ENCODE measurements around the gene RGL1.

The RGL1 gene

GRCh38 chr1:183903101-183903500 is 98.2 kb downstream of the RGL1 start:
- WGBS, 2 experiments (ENCODE audit: insufficient coverage in 2 of 2): 94 to 96% methylated on average over 4 of the region's 5 CpGs
- Histone ChIP-seq H3K4me3 (ENCODE audit: extremely low read depth, insufficient read depth, low read length, poor library complexity, severe bottlenecking) (no peak overlapping the region), H3K36me3 (ENCODE audit: control insufficient read depth, insufficient read depth, low read length) (peaks cover 88% of the 10 kb centered on the region), H3K4me1 (ENCODE audit: control insufficient read depth, insufficient read depth, low read length, poor library complexity, severe bottlenecking) (no peaks in the 10 kb centered on the region), H3K27ac (ENCODE audit: low read depth, low read length, severe bottlenecking) (no peak overlapping the region), H3K9me3 (ENCODE audit: control insufficient read depth, low read length) (no peaks in the 10 kb centered on the region)

- Histone ChIP-seq H3K9me3 (ENCODE audit: control insufficient read depth, low read length) (no peaks in the 10 kb centered on the region), H3K4me1 (ENCODE audit: control insufficient read depth, insufficient read depth, low read length, poor library complexity, severe bottlenecking) (no peaks in the 10 kb centered on the region), H3K4me3 (ENCODE audit: extremely low read depth, insufficient read depth, low read length, poor library complexity, severe bottlenecking) (no peak overlapping the region), H3K27ac (ENCODE audit: low read depth, low read length, severe bottlenecking) (no peak overlapping the region), H3K36me3 (ENCODE audit: control insufficient read depth, insufficient read depth, low read length) (peaks cover 89% of the 10 kb centered on the region)
- WGBS, 2 experiments (ENCODE audit: insufficient coverage in 2 of 2): 98% methylated on average over 3 of the region's 6 CpGs
Observed at GRCh38 chr1:183905508-183906113, 100.7 kb downstream of the RGL1 start.

GRCh38 chr1:183907070-183907469 is 102.2 kb downstream of the RGL1 start:
- Histone ChIP-seq H3K4me3 (ENCODE audit: extremely low read depth, insufficient read depth, low read length, poor library complexity, severe bottlenecking) (no peak overlapping the region), H3K36me3 (ENCODE audit: control insufficient read depth, insufficient read depth, low read length) (peaks cover 92% of the 10 kb centered on the region), H3K9me3 (ENCODE audit: control insufficient read depth, low read length) (no peaks in the 10 kb centered on the region), H3K27ac (ENCODE audit: low read depth, low read length, severe bottlenecking) (no peak overlapping the region), H3K4me1 (ENCODE audit: control insufficient read depth, insufficient read depth, low read length, poor library complexity, severe bottlenecking) (no peaks in the 10 kb centered on the region)
- 91 to 94% methylated on average over 4 of the region's 4 CpGs for WGBS, 2 experiments (ENCODE audit: insufficient coverage in 2 of 2)

GRCh38 chr1:183908079-183908478 is 103.2 kb downstream of the RGL1 start:
- Histone ChIP-seq H3K9me3 (ENCODE audit: control insufficient read depth, low read length) (no peaks in the 10 kb centered on the region), H3K36me3 (ENCODE audit: control insufficient read depth, insufficient read depth, low read length) (peaks cover 94% of the 10 kb centered on the region), H3K4me1 (ENCODE audit: control insufficient read depth, insufficient read depth, low read length, poor library complexity, severe bottlenecking) (no peaks in the 10 kb centered on the region), H3K27ac (ENCODE audit: low read depth, low read length, severe bottlenecking) (no peak overlapping the region), H3K4me3 (ENCODE audit: extremely low read depth, insufficient read depth, low read length, poor library complexity, severe bottlenecking) (no peak overlapping the region)
- 92% methylated on average over 3 to 4 of the region's 4 CpGs for WGBS, 2 experiments (ENCODE audit: insufficient coverage in 2 of 2)

- Histone ChIP-seq H3K27ac (ENCODE audit: low read depth, low read length, severe bottlenecking) (no peak overlapping the region), H3K4me1 (ENCODE audit: control insufficient read depth, insufficient read depth, low read length, poor library complexity, severe bottlenecking) (no peaks in the 10 kb centered on the region), H3K9me3 (ENCODE audit: control insufficient read depth, low read length) (no peaks in the 10 kb centered on the region), H3K36me3 (ENCODE audit: control insufficient read depth, insufficient read depth, low read length) (peaks cover 95% of the 10 kb centered on the region), H3K4me3 (ENCODE audit: extremely low read depth, insufficient read depth, low read length, poor library complexity, severe bottlenecking) (no peak overlapping the region)
- WGBS, 2 experiments (ENCODE audit: insufficient coverage in 2 of 2): 100% methylated on average over 2 of the region's 7 CpGs; no CpG with 5 or more reads in 1 of the 2 experiments
Observed at GRCh38 chr1:183909672-183910071, 104.8 kb downstream of the RGL1 start.

GRCh38 chr1:183910845-183911244 is 105.9 kb downstream of the RGL1 start:
- no peak overlapping the region for H3K4me3 ChIP-seq (ENCODE audit: extremely low read depth, insufficient read depth, low read length, poor library complexity, severe bottlenecking)
- H3K4me1 ChIP-seq (ENCODE audit: control insufficient read depth, insufficient read depth, low read length, poor library complexity, severe bottlenecking): peaks cover 5% of the 10 kb centered on the region
- peaks cover 93% of the 10 kb centered on the region for H3K36me3 ChIP-seq (ENCODE audit: control insufficient read depth, insufficient read depth, low read length)
- no peaks in the 10 kb centered on the region for H3K9me3 ChIP-seq (ENCODE audit: control insufficient read depth, low read length)
- H3K27ac ChIP-seq (ENCODE audit: low read depth, low read length, severe bottlenecking): no peak overlapping the region
- 80 to 94% methylated on average over 1 to 2 of the region's 4 CpGs for WGBS, 2 experiments (ENCODE audit: insufficient coverage in 2 of 2)

GRCh38 chr1:183911285-183911684 is 106.4 kb downstream of the RGL1 start:
- WGBS, 2 experiments (ENCODE audit: insufficient coverage in 2 of 2): 100% methylated on average over 2 of the region's 2 CpGs
- Histone ChIP-seq H3K4me3 (ENCODE audit: extremely low read depth, insufficient read depth, low read length, poor library complexity, severe bottlenecking) (no peak overlapping the region), H3K9me3 (ENCODE audit: control insufficient read depth, low read length) (no peaks in the 10 kb centered on the region), H3K27ac (ENCODE audit: low read depth, low read length, severe bottlenecking) (no peak overlapping the region), H3K4me1 (ENCODE audit: control insufficient read depth, insufficient read depth, low read length, poor library complexity, severe bottlenecking) (peaks cover 5% of the 10 kb centered on the region), H3K36me3 (ENCODE audit: control insufficient read depth, insufficient read depth, low read length) (peaks cover 89% of the 10 kb centered on the region)

GRCh38 chr1:183912265-183912886 is 107.5 kb downstream of the RGL1 start:
- no peaks in the 10 kb centered on the region for H3K9me3 ChIP-seq (ENCODE audit: control insufficient read depth, low read length)
- H3K36me3 ChIP-seq (ENCODE audit: control insufficient read depth, insufficient read depth, low read length): peaks cover 91% of the 10 kb centered on the region
- H3K4me3 ChIP-seq (ENCODE audit: extremely low read depth, insufficient read depth, low read length, poor library complexity, severe bottlenecking): no peak overlapping the region
- no peak overlapping the region for H3K27ac ChIP-seq (ENCODE audit: low read depth, low read length, severe bottlenecking)
- 100% methylated on average over 1 to 2 of the region's 5 CpGs for WGBS, 2 experiments (ENCODE audit: insufficient coverage in 2 of 2)
- H3K4me1 ChIP-seq (ENCODE audit: control insufficient read depth, insufficient read depth, low read length, poor library complexity, severe bottlenecking): peaks cover 5% of the 10 kb centered on the region

- H3K9me3 ChIP-seq (ENCODE audit: control insufficient read depth, low read length): no peaks in the 10 kb centered on the region
- 95% methylated on average over 3 of the region's 3 CpGs; no CpG with 5 or more reads in 1 of the 2 experiments for WGBS, 2 experiments (ENCODE audit: insufficient coverage in 2 of 2)
- peaks cover 91% of the 10 kb centered on the region for H3K36me3 ChIP-seq (ENCODE audit: control insufficient read depth, insufficient read depth, low read length)
Observed at GRCh38 chr1:183913567-183913993, 108.7 kb downstream of the RGL1 start.

GRCh38 chr1:183914276-183914675 is 109.4 kb downstream of the RGL1 start:
- H3K4me1 ChIP-seq (ENCODE audit: control insufficient read depth, insufficient read depth, low read length, poor library complexity, severe bottlenecking): peaks cover 5% of the 10 kb centered on the region
- H3K27ac ChIP-seq (ENCODE audit: low read depth, low read length, severe bottlenecking): no peak overlapping the region
- no peak overlapping the region for H3K4me3 ChIP-seq (ENCODE audit: extremely low read depth, insufficient read depth, low read length, poor library complexity, severe bottlenecking)
- H3K9me3 ChIP-seq (ENCODE audit: control insufficient read depth, low read length): no peaks in the 10 kb centered on the region
- H3K36me3 ChIP-seq (ENCODE audit: control insufficient read depth, insufficient read depth, low read length): peaks cover 89% of the 10 kb centered on the region
- WGBS, 2 experiments (ENCODE audit: insufficient coverage in 2 of 2): 79 to 90% methylated on average over 1 of the region's 3 CpGs

More at GRCh38 chr1:183913567-183913993, 108.7 kb downstream of the RGL1 start:
- Histone ChIP-seq H3K4me3 (ENCODE audit: extremely low read depth, insufficient read depth, low read length, poor library complexity, severe bottlenecking) (no peak overlapping the region), H3K27ac (ENCODE audit: low read depth, low read length, severe bottlenecking) (no peak overlapping the region), H3K4me1 (ENCODE audit: control insufficient read depth, insufficient read depth, low read length, poor library complexity, severe bottlenecking) (peaks cover 5% of the 10 kb centered on the region)

GRCh38 chr1:183914891-183915290 is 110.0 kb downstream of the RGL1 start:
- Histone ChIP-seq H3K27ac (ENCODE audit: low read depth, low read length, severe bottlenecking) (no peak overlapping the region), H3K4me3 (ENCODE audit: extremely low read depth, insufficient read depth, low read length, poor library complexity, severe bottlenecking) (no peak overlapping the region), H3K9me3 (ENCODE audit: control insufficient read depth, low read length) (no peaks in the 10 kb centered on the region), H3K36me3 (ENCODE audit: control insufficient read depth, insufficient read depth, low read length) (peaks cover 86% of the 10 kb centered on the region), H3K4me1 (ENCODE audit: control insufficient read depth, insufficient read depth, low read length, poor library complexity, severe bottlenecking) (peaks cover 5% of the 10 kb centered on the region)
